GM21737 (cell line): ENCODE results near the gene KPTN.

ENCODE experiments used
- ATAC-seq: cut with Tn5 transposase; IDR thresholded peaks from one replicate; pipeline ENCODE4 v1.9.1; 2021; ENCODE audit warnings: mild to moderate bottlenecking, moderate library complexity; ENCODE audit not compliant: unreplicated experiment

Gene KPTN

GRCh38 chr19:47437500-47437899 is 46.5 kb downstream of the KPTN start:
- no peak for ATAC-seq

- ATAC-seq, result peak; percentile 62
Observed at GRCh38 chr19:47436712-47437401, 47.2 kb downstream of the KPTN start.

DNA sequence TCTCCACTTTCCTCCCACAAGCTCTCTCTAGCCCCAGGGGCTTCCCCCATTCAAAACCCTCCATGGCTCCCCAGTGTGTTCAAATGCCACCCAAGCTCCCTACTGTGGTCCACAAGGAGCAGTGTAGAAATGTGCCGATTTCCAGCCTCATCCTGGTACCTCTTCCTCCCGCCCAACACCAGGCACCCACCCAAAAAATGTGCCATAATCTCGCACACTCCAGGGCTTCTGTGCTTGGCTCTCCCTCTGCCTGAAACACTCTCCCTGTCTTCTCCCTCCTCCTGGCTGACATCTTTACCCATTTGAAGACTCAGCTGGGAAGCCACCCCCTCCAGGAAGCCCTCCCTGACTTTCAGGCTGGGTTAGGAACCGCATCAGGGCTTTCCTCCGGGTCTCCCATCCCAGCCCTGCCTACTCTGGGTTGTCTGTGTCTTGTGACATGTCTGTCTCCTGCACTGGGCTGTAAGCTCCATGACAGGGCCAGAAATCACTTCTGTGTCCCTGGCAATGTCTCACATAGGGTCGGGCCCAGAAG is 48.1 kb downstream of the KPTN start:
- no peak for ATAC-seq

DNA sequence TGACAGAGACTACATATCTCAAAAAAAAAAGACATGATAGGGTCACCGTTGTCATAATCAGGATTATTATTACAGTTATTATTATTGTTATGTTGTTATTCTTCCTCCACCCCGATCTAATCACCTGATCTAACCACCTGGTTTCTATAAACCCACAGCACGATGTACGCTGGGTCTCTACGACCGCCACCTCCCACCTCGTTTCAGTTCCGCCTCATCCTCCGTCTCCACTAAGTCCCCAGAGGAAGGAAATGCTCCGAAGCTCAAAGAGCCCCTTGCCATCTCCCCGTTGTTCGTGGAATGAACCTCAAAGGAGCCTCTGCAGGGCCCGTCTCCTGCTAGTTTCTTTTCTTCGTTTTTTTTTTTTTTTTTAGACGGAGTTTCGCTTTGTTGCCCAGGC is 48.8 kb downstream of the KPTN start:
- no peak for ATAC-seq

DNA sequence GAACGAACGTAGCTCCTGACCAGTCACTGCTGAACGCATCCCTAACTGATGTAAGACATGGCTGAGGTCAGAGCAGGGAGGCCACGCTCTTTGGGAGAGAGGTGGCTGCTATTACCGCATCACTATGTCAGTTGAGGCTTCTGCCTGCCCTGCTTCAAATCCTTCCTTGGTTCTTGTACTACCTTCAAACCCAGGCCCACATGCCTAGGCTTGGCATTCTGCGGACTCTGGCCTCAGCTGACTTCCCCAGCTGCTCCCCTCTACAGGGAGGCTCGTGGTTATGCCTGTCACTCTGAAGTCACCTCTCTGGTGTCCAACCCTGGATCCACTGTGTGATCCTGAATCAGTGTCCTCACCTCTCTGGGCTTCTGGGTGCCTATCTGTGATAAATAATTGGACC is 49.9 kb downstream of the KPTN start:
- ATAC-seq, result no peak

DNA sequence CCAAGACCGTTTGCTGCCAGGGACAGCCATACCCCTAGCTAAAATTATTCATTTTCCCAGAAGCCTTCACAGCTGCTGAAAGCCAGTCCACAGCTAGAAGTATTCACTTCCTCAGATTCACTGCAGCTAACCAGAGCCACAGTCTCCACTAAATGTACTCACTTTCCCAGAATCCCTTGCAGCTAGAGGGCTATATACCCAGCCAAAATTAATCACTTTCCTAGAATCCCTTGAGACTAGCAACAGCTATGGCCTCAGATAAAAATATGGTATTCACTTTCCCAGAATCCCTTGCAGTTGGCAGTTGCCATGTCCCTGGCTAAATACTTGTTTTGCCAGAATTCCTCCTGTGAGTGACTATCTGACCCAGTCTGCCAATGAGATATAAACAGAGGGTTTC is 50.9 kb downstream of the KPTN start:
- ATAC-seq, result no peak

DNA sequence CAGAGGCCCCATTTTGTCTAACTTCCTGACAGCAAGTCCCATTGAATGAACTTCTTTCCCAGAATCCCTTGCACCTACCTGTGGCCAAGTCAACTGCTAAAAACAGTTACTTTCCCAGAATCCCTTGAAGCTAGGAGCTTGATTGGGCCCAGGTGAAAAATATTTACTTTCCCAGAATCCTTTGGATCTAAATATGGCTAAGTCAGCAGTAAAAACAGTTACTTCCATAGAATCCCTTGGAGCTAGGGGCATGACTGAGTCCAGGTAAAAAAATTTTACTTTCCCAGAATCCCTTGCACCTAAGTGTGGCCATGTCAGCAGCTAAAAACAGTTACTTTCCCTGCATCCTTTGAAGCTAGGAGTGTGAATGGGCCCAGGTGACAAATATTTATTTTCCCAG is 51.5 kb downstream of the KPTN start:
- ATAC-seq, result no peak

- no peak for ATAC-seq
Observed at GRCh38 chr19:47432091-47432490, 51.9 kb downstream of the KPTN start.

DNA sequence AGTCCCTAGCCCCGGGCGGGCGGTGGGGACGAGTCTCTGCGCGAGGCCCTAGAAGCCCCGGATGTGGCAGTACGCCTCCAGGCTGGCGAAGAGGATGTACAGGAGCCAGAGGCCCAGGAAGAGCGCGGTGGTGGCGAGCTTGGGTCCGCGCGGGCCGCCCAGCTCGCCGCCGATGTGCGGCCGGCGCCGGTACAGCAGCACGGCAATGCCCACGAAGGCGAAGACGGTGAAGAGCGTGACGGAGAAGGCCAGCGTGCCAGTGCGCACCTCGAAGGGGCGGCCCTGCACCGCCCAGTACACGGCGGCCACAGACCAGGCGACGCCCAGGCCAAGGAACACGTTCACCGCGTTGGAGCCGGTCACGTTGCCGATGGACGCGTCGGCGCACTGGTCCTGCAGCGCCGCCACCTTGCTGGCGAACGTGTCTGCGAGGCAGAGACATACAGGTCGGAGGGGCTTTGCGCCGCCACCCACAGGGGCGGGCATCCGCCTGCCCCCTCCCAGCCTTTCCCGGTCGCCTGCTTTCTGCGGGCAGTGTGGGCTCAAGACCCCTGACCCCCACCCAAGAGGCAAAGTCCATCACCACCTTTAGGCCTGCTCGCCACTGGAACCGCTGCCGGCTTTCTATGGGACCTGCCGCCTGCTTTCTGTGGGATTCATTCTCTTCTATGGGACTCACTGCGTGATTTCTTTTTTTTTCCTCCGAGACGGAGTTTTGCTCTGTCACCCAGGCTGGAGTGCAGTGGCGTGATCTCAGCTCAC is 53.8 kb downstream of the KPTN start:
- ATAC-seq, result no peak

GRCh38 chr19:47429140-47429793 is 54.8 kb downstream of the KPTN start:
- no peak for ATAC-seq

DNA sequence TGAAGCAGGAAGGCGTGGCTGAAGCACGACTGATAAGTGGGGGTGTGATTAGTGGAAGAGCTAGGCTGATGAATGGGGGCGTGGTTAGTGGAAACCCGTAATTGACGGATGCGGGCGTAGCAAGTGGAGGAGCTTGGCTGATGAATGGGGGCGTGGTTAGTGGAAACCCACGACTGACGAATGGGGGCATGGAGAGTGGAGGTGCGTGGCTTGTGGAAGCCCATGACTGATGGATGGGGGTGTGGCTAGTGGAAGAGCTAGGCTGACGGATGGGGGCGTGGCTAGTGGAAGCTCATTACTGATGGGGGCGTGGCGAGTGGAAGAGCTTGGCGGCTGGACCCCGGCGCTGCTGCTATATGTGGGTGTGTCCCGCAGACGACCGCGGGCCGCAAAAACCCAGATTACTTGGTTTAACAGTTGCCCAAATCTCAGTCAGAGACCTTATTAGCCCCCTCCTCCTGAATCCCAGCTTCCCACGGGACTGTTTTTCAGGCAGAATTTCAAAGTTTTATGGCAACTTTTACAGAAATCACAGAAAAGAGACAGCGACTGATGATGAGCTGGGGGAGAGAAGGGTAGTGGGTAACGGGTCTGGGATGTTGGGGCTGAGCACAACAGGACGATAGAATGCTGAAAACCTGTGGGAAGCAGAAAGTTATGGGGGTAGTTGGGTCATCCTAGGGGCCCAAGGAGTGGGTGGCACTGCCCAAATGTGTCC is 55.7 kb downstream of the KPTN start:
- ATAC-seq, result peak; percentile 65

DNA sequence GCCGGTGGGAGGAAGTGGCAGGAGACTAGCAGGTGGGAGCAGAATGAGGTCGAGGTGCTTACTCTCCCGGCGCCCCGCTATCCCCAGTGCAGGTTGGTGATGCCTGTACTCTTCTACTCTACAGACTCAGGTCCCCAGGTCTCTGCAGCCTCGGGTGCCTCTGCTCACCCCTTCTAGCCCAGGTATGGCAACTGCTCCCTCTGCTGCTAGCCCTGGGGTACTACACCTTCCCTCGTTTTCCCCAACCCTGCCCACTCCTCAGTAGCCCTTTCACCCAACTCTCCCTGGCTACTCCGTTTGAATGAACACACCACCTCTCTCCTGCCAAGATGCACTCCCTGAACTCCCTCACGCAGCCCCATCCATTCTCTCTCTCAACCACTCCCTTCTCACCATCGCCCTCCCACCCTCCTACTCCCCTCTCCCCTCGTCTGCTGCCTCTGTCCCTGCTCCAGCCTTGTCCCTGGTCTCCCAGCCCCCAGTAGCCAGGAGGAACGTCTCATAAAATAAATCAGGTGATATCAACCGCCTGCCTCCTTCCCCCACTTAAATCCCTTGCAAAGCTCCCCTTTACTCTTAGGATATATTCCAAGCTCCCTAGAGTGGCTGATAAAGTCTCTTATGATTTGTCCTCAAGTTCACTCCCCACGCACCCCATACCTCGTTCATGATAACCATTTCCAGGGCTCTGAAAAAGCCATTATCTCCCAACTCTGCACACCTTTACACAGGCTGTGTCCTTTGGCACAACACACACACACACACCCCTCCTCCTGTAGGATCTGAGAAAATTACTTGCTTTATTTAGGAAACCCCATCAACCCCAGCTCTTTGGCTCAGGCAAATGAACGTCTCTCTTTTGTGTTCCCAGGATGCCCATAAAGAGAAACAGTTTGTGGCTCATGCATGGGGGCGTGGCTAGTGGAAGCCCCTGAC is 56.5 kb downstream of the KPTN start:
- ATAC-seq, result peak; percentile 8
